NCI-H446 treated with DMSO at 0.1 percent for 48 hours (cell line): ENCODE measurements around the gene C12orf60.

ENCODE experiments used
- DNase-seq: peaks from one replicate; lab custom pipeline; 2025; lab: John Stamatoyannopoulos, UW

The C12orf60 gene

DNA sequence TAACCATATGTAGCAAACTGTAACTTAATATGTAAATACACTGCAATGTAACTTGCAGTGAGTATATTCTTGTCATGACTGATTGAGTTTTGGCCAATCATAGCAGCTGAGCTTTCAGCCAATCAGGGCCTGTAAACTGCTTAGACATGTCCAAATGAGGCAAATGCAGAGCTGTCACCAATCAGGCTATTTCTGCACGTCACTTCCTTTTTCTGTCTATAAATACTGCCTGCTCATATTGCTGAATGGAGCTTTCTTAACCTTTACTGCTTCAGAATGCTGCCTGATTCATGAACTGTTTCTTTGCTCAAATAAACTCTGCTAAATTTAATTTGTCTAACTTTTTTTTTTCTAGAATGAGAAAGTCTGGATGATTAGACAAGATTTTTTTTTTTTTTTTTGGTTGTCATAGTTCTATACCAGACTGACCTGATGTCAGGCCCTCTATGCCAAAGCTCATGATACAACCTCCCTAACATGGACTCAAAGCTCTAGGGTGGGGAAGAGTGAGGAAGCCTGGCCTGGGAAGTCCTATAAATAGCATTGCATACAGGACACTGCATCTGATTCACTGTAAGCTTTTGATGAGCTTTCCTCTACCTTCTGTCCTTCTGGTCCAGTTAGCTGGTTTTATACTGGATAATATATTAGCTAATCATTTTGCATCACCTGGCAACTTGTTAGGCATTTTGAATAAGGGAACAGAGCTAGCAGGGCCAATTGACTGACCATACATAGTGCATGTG lies 70.1 kb downstream of the C12orf60 start:
- no peak for DNase-seq
